Fibroblast of lung (primary cell): ENCODE results near the gene FAM114A1.

Experiments
- CTCF ChIP-seq, 2 donors: IDR thresholded peaks in 1 of 2; conservative IDR thresholded peaks in 1 of 2; 1 replicate in 1 of 2; 2 replicates in 1 of 2; pipeline ENCODE4 v1.5.1; 2011 to 2012; ENCODE audit warnings: low read length in 2 of 2, control low read depth in 1 of 2, inconsistent platforms in 1 of 2, low read depth in 1 of 2, mild to moderate bottlenecking in 1 of 2
- EZH2 ChIP-seq: IDR thresholded peaks from 2 replicates; pipeline ENCODE4 v1.5.1; 2012; ENCODE audit warnings: low read length, control low read depth, mild to moderate bottlenecking; ENCODE audit errors: missing control alignments

- no peak for TF ChIP-seq CTCF (conservative IDR thresholded peaks at IDR 0.05 in 1 of 2, IDR thresholded peaks at IDR 0.05 in 1 of 2; ENCODE audit: low read depth in 1 of 2, low read length in 2 of 2)
- no peak for TF ChIP-seq EZH2
Observed at GRCh38 chr4:38952017-38952416, 84.4 kb downstream of the FAM114A1 start.
